Memory B cell (primary cell): ENCODE measurements around the gene NACAD.
A peak's percentile ranks its signal among the peaks of the same experiment; 100 is the strongest.

Experiments used
- ATAC-seq: fragments of 150-1000 bp; cut with Tn5 transposase; 2 replicates; pipeline ENCODE4 v1.10.0; 2021; ENCODE audit warnings: low read depth, mild to moderate bottlenecking, moderate library complexity
- DNase-seq, 2 donors: peaks; one replicate each; pipeline ENCODE4 v3.0.0; 2022; ENCODE audit warnings: low spot score in 2 of 2
- H3K27ac Mint-ChIP-seq: one replicate; pipeline ENCODE4 v1.8.0; 2022; ENCODE audit warnings: mild to moderate bottlenecking, moderate library complexity, mixed read lengths
- H3K27me3 Mint-ChIP-seq: one replicate; pipeline ENCODE4 v1.8.0; 2022; ENCODE audit warnings: mixed read lengths
- H3K36me3 Mint-ChIP-seq: one replicate; pipeline ENCODE4 v1.8.0; 2022; ENCODE audit warnings: mild to moderate bottlenecking, mixed read lengths
- H3K4me1 Mint-ChIP-seq: one replicate; pipeline ENCODE4 v1.8.0; 2022; ENCODE audit warnings: mixed read lengths
- H3K4me3 Mint-ChIP-seq: one replicate; pipeline ENCODE4 v1.8.0; 2022; ENCODE audit warnings: mild to moderate bottlenecking, moderate library complexity, mixed read lengths
- H3K9me3 Mint-ChIP-seq: one replicate; pipeline ENCODE4 v1.8.0; 2022; ENCODE audit warnings: mixed read lengths

The NACAD gene

GRCh38 chr7:45066409-45066808 is 22.4 kb downstream of the NACAD start:
- Mint-ChIP-seq H3K36me3 (peaks cover 33% of the 10 kb centered on the region), H3K4me3 (no peak overlapping the region), H3K4me1 (peaks cover 20% of the 10 kb centered on the region), H3K27me3 (no peaks in the 10 kb centered on the region), H3K27ac (no peak overlapping the region), H3K9me3 (no peaks in the 10 kb centered on the region)
- ATAC-seq (no peak), DNase-seq (no peak)

- no peak overlapping the region for H3K27ac Mint-ChIP-seq
- ATAC-seq (no peak), DNase-seq (no peak)
- no peaks in the 10 kb centered on the region for H3K9me3 Mint-ChIP-seq
- H3K4me1 Mint-ChIP-seq = peaks cover 29% of the 10 kb centered on the region
- no peaks in the 10 kb centered on the region for H3K27me3 Mint-ChIP-seq
- H3K36me3 Mint-ChIP-seq = peaks cover 39% of the 10 kb centered on the region
- no peak overlapping the region for H3K4me3 Mint-ChIP-seq
Measured at GRCh38 chr7:45065031-45065995, 23.5 kb downstream of the NACAD start.

- Mint-ChIP-seq H3K9me3 (no peaks in the 10 kb centered on the region), H3K27me3 (no peaks in the 10 kb centered on the region), H3K27ac (no peak overlapping the region), H3K4me1 (peaks cover 31% of the 10 kb centered on the region), H3K4me3 (no peak overlapping the region), H3K36me3 (peaks cover 37% of the 10 kb centered on the region)
- DNase-seq = no peak
- ATAC-seq = no peak
Measured at GRCh38 chr7:45064047-45064725, 24.6 kb downstream of the NACAD start.

GRCh38 chr7:45061806-45062425 is 26.9 kb downstream of the NACAD start:
- no peak overlapping the region for H3K27ac Mint-ChIP-seq
- H3K9me3 Mint-ChIP-seq = no peaks in the 10 kb centered on the region
- H3K27me3 Mint-ChIP-seq = no peaks in the 10 kb centered on the region
- H3K4me1 Mint-ChIP-seq = peaks cover 39% of the 10 kb centered on the region
- H3K36me3 Mint-ChIP-seq = peaks cover 37% of the 10 kb centered on the region
- ATAC-seq (no peak), DNase-seq (no peak)
- no peak overlapping the region for H3K4me3 Mint-ChIP-seq

GRCh38 chr7:45061352-45061751 is 27.4 kb downstream of the NACAD start:
- no peak overlapping the region for H3K4me3 Mint-ChIP-seq
- H3K9me3 Mint-ChIP-seq = no peaks in the 10 kb centered on the region
- ATAC-seq = no peak
- DNase-seq = no peak
- no peaks in the 10 kb centered on the region for H3K27me3 Mint-ChIP-seq
- peaks cover 39% of the 10 kb centered on the region for H3K4me1 Mint-ChIP-seq
- H3K36me3 Mint-ChIP-seq = peaks cover 36% of the 10 kb centered on the region
- peak overlapping the region; percentile 13 for H3K27ac Mint-ChIP-seq

GRCh38 chr7:45060295-45060694 is 28.5 kb downstream of the NACAD start:
- peak overlapping the region; percentile 13 for H3K27ac Mint-ChIP-seq
- H3K9me3 Mint-ChIP-seq = no peaks in the 10 kb centered on the region
- H3K27me3 Mint-ChIP-seq = no peaks in the 10 kb centered on the region
- peaks cover 39% of the 10 kb centered on the region for H3K36me3 Mint-ChIP-seq
- no peak overlapping the region for H3K4me3 Mint-ChIP-seq
- ATAC-seq (no peak), DNase-seq (no peak)
- peaks cover 38% of the 10 kb centered on the region for H3K4me1 Mint-ChIP-seq

- Mint-ChIP-seq H3K4me3 (no peak overlapping the region), H3K36me3 (peaks cover 33% of the 10 kb centered on the region), H3K9me3 (no peaks in the 10 kb centered on the region), H3K27ac (peak overlapping the region; percentile 29), H3K4me1 (peaks cover 37% of the 10 kb centered on the region), H3K27me3 (no peaks in the 10 kb centered on the region)
- ATAC-seq (no peak), DNase-seq (no peak)
Measured at GRCh38 chr7:45057878-45058277, 30.9 kb downstream of the NACAD start.

GRCh38 chr7:45055594-45056219 is 33.1 kb downstream of the NACAD start:
- DNase-seq (no peak), ATAC-seq (no peak)
- Mint-ChIP-seq H3K36me3 (peaks cover 28% of the 10 kb centered on the region), H3K4me1 (peaks cover 35% of the 10 kb centered on the region), H3K27ac (no peak overlapping the region), H3K27me3 (no peaks in the 10 kb centered on the region), H3K4me3 (no peak overlapping the region), H3K9me3 (no peaks in the 10 kb centered on the region)

- Mint-ChIP-seq H3K4me3 (no peak overlapping the region), H3K36me3 (peaks cover 26% of the 10 kb centered on the region), H3K9me3 (no peaks in the 10 kb centered on the region), H3K27ac (peak overlapping the region; percentile 38), H3K27me3 (no peaks in the 10 kb centered on the region), H3K4me1 (peaks cover 37% of the 10 kb centered on the region)
- no peak for DNase-seq
- no peak for ATAC-seq
Measured at GRCh38 chr7:45055016-45055415, 33.8 kb downstream of the NACAD start.

GRCh38 chr7:45054442-45054841 is 34.3 kb downstream of the NACAD start:
- peak overlapping the region; percentile 38 for H3K27ac Mint-ChIP-seq
- H3K27me3 Mint-ChIP-seq = no peaks in the 10 kb centered on the region
- ATAC-seq (no peak), DNase-seq (no peak)
- peaks cover 39% of the 10 kb centered on the region for H3K4me1 Mint-ChIP-seq
- no peak overlapping the region for H3K4me3 Mint-ChIP-seq
- peaks cover 26% of the 10 kb centered on the region for H3K36me3 Mint-ChIP-seq
- H3K9me3 Mint-ChIP-seq = no peaks in the 10 kb centered on the region

GRCh38 chr7:45053941-45054340 is 34.8 kb downstream of the NACAD start:
- no peak overlapping the region for H3K4me3 Mint-ChIP-seq
- ATAC-seq (no peak), DNase-seq (no peak)
- no peaks in the 10 kb centered on the region for H3K9me3 Mint-ChIP-seq
- H3K4me1 Mint-ChIP-seq = peaks cover 39% of the 10 kb centered on the region
- H3K27ac Mint-ChIP-seq = peak overlapping the region; percentile 26
- H3K27me3 Mint-ChIP-seq = no peaks in the 10 kb centered on the region
- peaks cover 26% of the 10 kb centered on the region for H3K36me3 Mint-ChIP-seq

GRCh38 chr7:45053401-45053800 is 35.4 kb downstream of the NACAD start:
- Mint-ChIP-seq H3K9me3 (no peaks in the 10 kb centered on the region), H3K27ac (no peak overlapping the region), H3K36me3 (peaks cover 26% of the 10 kb centered on the region), H3K4me3 (no peak overlapping the region), H3K4me1 (peaks cover 37% of the 10 kb centered on the region), H3K27me3 (no peaks in the 10 kb centered on the region)
- no peak for ATAC-seq
- DNase-seq = no peak

- ATAC-seq (no peak), DNase-seq (no peak)
- Mint-ChIP-seq H3K36me3 (peaks cover 19% of the 10 kb centered on the region), H3K9me3 (no peaks in the 10 kb centered on the region), H3K27ac (no peak overlapping the region), H3K4me3 (no peak overlapping the region), H3K4me1 (peaks cover 29% of the 10 kb centered on the region), H3K27me3 (no peaks in the 10 kb centered on the region)
Measured at GRCh38 chr7:45052011-45052410, 36.8 kb downstream of the NACAD start.

GRCh38 chr7:45050198-45050597 is 38.6 kb downstream of the NACAD start:
- Mint-ChIP-seq H3K36me3 (peaks cover 18% of the 10 kb centered on the region), H3K27ac (peak overlapping the region; percentile 82), H3K4me1 (peaks cover 26% of the 10 kb centered on the region), H3K9me3 (no peaks in the 10 kb centered on the region), H3K27me3 (no peaks in the 10 kb centered on the region), H3K4me3 (no peak overlapping the region)
- DNase-seq = no peak
- peak; percentile 65 for ATAC-seq
